Stimulated activated CD4-positive, alpha-beta T cell treated with anti-CD3 and anti-CD28 coated beads, Interleukin-2, amount 100 ng/mL, for 24 hours (primary cell): ENCODE measurements around the gene TBC1D13.
"Not testable (repeated sequence)": the region's sequence is repeated elsewhere in the genome, so short reads cannot be mapped to it uniquely, and the experiment has no call there.

Experiments used
- DNase-seq, 2 donors: peaks; one replicate each; pipeline ENCODE4 v3.0.0-alpha.2; 2020

Gene TBC1D13

DNA sequence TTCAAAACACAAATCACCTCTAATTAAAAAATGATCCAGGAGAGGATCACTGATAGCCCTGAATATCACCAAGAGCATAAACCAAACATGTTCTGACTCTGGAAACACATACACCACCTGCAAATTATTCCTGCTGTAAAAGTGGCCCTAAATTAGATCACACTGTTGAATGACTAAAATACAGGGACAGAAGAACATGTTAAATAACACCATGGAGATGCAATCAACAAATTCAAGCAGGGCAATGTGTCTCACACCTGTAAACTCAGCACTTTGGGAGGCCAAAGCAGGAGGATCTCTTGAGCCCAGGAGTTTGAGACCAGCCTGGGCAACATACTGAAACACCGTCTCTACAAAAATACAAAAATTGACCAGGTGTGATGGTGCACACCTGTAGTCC, 60.8 kb downstream of the TBC1D13 start:
- no peak for DNase-seq

DNA sequence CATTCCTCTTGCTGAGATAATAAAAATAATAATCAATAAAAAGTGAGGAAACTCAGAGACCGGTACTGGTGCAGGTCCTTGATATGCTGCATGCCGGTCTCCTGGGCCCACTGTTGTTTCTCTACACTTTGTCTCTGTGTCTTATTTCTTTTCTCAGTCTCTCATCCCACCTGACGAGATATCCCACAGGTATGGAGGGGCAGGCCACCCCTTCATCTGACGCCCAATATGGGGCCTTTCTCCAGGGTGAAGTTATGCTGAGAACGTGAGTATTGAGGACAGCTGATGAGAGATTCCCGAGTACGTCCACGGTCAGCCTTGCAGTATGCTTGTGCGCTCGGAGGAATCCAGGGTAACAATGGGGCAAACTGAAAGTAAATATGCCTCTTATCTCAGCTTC, 64.0 kb downstream of the TBC1D13 start:
- not testable (repeated sequence) for DNase-seq

DNA sequence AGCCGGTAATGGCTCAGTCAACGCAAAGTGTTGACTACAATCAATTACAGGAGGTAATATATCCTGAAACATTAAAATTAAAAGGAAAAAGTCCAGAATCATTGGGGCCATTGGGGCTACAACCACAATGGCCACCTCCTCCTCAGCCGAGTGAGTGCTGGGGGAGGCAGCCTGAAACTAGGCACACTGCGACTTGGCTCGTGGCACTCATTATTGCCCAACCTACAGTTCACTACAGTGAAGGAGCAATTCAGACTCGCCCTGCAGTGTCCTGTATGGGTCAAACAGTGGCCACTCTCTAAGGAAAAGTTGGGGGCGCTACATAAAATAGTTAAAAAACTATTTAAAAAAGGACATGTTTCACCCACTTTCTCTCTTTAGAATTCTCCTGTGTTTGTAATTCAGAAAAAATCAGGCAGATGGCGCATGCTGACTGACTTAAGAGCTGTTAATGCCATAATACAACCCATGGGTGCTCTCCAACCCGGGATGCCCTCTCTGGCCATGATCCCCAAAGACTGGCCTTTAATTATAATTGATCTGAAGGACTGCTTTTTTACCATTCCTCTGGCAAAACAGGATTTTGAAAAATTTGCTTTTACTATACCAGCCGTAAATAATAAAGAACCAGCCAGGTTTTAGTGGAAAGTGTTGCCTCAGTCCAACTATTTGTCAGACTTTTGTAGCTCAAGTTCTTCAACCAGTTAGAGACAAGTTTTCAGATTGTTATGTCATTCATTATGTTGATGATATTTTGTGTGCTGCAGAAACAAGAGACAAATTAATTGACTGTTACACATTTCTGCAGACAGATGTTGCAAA, 64.9 kb downstream of the TBC1D13 start:
- not testable (repeated sequence) for DNase-seq

DNA sequence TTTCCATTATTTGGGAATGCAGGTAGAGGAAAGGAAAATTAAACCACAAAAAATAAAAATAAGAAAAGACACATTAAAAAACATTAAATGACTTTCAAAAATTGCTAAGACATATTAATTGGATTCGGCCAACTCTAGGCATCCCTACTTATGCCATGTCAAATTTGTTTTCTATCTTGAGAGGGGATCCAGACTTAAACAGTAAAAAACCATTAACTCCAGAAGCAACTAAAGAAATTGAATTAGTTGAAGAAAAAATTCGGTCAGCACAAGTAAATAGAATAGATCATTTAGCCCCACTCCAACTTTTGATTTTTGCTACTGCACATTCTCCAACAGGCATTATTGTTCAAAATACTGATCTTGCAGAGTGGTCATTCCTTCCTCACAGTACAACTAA, 65.6 kb downstream of the TBC1D13 start:
- DNase-seq: not testable (repeated sequence)

DNA sequence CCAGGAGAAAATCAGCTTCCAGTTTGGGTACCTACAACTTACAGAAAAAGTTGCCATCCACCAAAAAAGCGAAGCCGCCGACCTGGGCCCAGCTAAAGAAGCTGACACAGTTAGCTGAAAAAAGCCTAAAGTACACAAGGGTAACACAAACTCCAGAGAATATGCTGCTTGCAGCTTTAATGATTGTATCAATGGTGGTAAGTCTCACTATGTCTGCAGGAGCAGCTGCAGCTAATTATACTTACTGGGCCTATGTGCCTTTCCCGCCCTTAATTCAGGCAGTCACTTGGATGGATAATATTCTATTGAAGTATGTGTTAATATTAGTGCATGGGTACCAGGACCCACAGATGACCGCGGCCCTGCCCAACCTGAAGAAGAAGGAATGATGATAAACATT, 67.4 kb downstream of the TBC1D13 start:
- DNase-seq: not testable (repeated sequence)

DNA sequence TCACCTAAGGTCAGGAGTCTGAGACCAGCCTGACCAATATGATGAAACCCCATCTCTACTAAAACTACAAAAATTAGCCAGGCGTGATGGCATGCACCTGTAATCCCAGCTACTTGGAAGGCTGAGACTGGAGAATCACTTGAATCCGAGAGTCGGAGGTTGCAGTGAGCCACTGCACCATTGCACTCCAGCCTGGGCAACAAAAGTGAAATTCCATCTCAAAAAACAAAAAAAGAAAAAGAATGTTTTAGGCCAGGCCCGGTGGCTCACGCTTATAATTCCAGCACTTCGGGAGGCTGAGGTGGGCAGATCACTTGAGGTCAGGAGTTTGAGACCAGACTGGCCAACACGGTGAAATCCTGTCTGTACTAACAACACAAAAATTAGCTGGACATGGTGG, 71.4 kb downstream of the TBC1D13 start:
- not testable (repeated sequence) for DNase-seq
